ENCODE results near the gene CREBBP.

CREBBP gene

DNA sequence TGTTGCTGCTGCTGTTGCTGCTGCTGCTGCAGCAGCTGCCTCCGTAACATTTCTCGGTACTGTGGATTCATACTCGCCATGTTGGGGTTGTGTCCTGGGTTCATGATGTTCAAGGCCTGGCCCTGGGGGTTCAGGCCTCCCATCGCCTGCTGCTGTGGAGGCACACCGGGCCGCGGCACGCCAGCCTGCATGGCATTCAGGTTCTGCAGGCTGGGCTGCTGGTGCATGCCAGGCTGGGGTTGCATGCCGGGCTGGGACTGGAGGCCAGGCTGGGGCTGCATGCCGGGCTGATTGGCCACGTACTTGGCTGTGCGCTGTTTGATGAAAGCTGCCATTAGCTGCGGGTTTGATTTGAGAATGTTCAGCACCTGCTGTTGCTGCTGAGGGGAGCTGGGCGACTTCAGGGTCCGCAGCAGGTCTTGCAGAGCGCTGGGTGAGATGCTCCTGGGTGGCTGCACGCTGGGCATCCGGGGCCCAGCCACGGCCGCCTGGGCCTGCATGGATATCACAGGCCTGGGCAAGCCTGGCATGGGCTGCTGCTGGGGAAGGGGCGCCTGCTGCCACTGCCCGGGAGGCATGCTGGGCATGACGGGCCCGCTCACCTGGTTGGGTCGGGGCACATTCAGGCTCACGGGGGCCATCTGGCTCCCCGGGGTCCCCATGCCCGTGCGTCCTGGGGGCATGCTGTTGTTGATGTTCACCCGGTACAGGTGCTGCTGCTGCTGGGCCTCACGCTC lies 151.9 kb downstream of the CREBBP start:
- TF ChIP-seq, protein P1, sequence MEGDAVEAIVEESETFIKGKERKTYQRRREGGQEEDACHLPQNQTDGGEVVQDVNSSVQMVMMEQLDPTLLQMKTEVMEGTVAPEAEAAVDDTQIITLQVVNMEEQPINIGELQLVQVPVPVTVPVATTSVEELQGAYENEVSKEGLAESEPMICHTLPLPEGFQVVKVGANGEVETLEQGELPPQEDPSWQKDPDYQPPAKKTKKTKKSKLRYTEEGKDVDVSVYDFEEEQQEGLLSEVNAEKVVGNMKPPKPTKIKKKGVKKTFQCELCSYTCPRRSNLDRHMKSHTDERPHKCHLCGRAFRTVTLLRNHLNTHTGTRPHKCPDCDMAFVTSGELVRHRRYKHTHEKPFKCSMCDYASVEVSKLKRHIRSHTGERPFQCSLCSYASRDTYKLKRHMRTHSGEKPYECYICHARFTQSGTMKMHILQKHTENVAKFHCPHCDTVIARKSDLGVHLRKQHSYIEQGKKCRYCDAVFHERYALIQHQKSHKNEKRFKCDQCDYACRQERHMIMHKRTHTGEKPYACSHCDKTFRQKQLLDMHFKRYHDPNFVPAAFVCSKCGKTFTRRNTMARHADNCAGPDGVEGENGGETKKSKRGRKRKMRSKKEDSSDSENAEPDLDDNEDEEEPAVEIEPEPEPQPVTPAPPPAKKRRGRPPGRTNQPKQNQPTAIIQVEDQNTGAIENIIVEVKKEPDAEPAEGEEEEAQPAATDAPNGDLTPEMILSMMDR (IDR thresholded peaks at IDR 0.05; ENCODE audit: poor library complexity, severe bottlenecking), result no peak
- Histone ChIP-seq H3K36me3 (ENCODE audit: low read depth) (peaks cover 20% of the 10 kb centered on the region), H3K9me3 (ENCODE audit: severe bottlenecking) (no peaks in the 10 kb centered on the region), H3K27me3 (ENCODE audit: insufficient read depth, poor library complexity, severe bottlenecking) (no peaks in the 10 kb centered on the region), H3K27ac (ENCODE audit: poor library complexity, severe bottlenecking) (no peak overlapping the region), H3K4me1 (ENCODE audit: insufficient read depth, poor library complexity, severe bottlenecking) (no peaks in the 10 kb centered on the region), H3K4me3 (ENCODE audit: severe bottlenecking) (no peak overlapping the region)
- DNase-seq (ENCODE audit: low spot score) (no peak), ATAC-seq (ENCODE audit: low read depth) (no peak)

- DNase-seq (ENCODE audit: low spot score), result no peak
- H3K4me3 ChIP-seq (ENCODE audit: severe bottlenecking), result no peak overlapping the region
- H3K4me1 ChIP-seq (ENCODE audit: insufficient read depth, poor library complexity, severe bottlenecking), result no peaks in the 10 kb centered on the region
- no peak for ATAC-seq (ENCODE audit: low read depth)
- H3K27ac ChIP-seq (ENCODE audit: poor library complexity, severe bottlenecking), result no peak overlapping the region
- TF ChIP-seq, protein P1 (IDR thresholded peaks at IDR 0.05; ENCODE audit: poor library complexity, severe bottlenecking), result no peak
- H3K36me3 ChIP-seq (ENCODE audit: low read depth), result peaks cover 19% of the 10 kb centered on the region
- no peaks in the 10 kb centered on the region for H3K27me3 ChIP-seq (ENCODE audit: insufficient read depth, poor library complexity, severe bottlenecking)
- no peaks in the 10 kb centered on the region for H3K9me3 ChIP-seq (ENCODE audit: severe bottlenecking)
Measured at GRCh38 chr16:3727806-3728381, 152.6 kb downstream of the CREBBP start.

DNA sequence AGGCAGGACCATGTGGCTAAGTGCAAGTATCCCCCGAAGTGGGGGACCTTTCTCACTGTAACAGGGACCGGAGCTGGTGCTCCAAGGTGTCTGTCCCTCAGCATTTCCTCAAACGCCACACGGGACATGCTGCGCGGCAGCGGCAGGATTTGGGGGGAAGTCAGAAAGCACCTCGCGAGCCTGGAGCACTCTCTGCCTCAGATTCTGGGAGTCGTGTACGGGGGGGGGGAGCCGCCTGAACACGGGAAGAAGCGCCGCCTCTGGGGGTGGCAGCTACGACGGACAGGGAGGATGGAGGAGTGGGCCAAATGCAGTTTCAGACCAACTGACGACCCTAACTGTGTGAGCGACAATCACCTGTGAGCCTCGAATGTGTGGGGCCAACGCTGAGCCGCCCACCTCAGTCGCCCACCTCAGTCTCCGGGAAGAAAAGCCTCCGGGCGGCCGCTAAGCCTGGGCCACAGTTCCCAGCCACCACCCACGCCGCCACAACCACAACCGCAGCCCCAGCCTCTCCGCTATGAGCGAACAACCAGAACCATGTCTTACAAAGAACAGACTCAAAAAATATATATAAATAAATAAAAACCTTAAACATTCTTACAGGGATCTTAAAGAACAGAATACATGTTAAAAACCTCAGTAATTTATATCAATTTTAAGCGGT lies 154.4 kb downstream of the CREBBP start:
- Histone ChIP-seq H3K4me1 (ENCODE audit: insufficient read depth, poor library complexity, severe bottlenecking) (no peaks in the 10 kb centered on the region), H3K4me3 (ENCODE audit: severe bottlenecking) (no peak overlapping the region), H3K27ac (ENCODE audit: poor library complexity, severe bottlenecking) (no peak overlapping the region), H3K36me3 (ENCODE audit: low read depth) (peaks cover 11% of the 10 kb centered on the region; the same call in 1 of the 2 replicates), H3K27me3 (ENCODE audit: insufficient read depth, poor library complexity, severe bottlenecking) (no peaks in the 10 kb centered on the region), H3K9me3 (ENCODE audit: severe bottlenecking) (no peaks in the 10 kb centered on the region)
- no peak for ATAC-seq (ENCODE audit: low read depth)
- no peak for DNase-seq (ENCODE audit: low spot score)
- TF ChIP-seq, protein P1 (IDR thresholded peaks at IDR 0.05; ENCODE audit: poor library complexity, severe bottlenecking), result no peak

DNA sequence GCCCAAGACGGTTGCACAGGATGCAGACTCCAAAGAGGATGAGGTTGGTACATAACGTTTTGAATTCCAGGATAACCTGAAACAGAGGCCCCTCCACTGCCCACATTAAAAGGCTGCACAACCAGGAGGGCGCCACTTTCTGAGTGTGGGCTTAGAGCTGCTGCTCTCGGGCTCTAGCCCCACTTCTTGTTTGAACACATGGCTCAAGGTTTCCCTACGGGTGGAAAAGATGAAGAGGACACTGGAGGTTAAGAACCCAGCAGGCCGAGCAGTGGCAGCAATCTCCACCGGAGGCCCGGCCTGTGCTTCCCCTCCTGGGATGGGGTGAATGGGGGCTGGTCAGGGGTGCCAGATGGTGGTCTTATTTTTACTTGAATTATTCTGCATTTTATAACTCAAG lies 155.2 kb downstream of the CREBBP start:
- no peaks in the 10 kb centered on the region for H3K27me3 ChIP-seq (ENCODE audit: insufficient read depth, poor library complexity, severe bottlenecking)
- no peak overlapping the region for H3K27ac ChIP-seq (ENCODE audit: poor library complexity, severe bottlenecking)
- no peaks in the 10 kb centered on the region for H3K9me3 ChIP-seq (ENCODE audit: severe bottlenecking)
- no peaks in the 10 kb centered on the region for H3K4me1 ChIP-seq (ENCODE audit: insufficient read depth, poor library complexity, severe bottlenecking)
- peaks cover 4% of the 10 kb centered on the region; the same call in 1 of the 2 replicates for H3K36me3 ChIP-seq (ENCODE audit: low read depth)
- TF ChIP-seq, protein P1 (IDR thresholded peaks at IDR 0.05; ENCODE audit: poor library complexity, severe bottlenecking), result no peak
- DNase-seq (ENCODE audit: low spot score), result no peak
- H3K4me3 ChIP-seq (ENCODE audit: severe bottlenecking), result no peak overlapping the region
- ATAC-seq (ENCODE audit: low read depth), result no peak

Data from RWPE2 (cell line).